Urinary bladder (tissue), 4 donors: ENCODE results near the gene ZIC2. TPM values are rescaled to one million over a fixed set of nuclear protein-coding genes. Genes with fewer than 3 reads are reported as not detected.
"Not testable (repeated sequence)": the region's sequence is repeated elsewhere in the genome, so short reads cannot be mapped to it uniquely, and the experiment has no call there.

Experiments used
- DNase-seq: peaks from one replicate; pipeline ENCODE4 v3.0.0-alpha.2; 2015; ENCODE audit errors: extremely low spot score
- H3K27ac ChIP-seq: one replicate; pipeline ENCODE4 v1.5.1; 2013; ENCODE audit warnings: low read depth, mild to moderate bottlenecking, moderate library complexity
- H3K36me3 ChIP-seq: one replicate; pipeline ENCODE4 v1.6.1; 2013; ENCODE audit warnings: mild to moderate bottlenecking, moderate library complexity; ENCODE audit not compliant: insufficient read depth
- H3K4me1 ChIP-seq: one replicate; pipeline ENCODE4 v1.6.1; 2013; ENCODE audit warnings: mild to moderate bottlenecking, moderate library complexity; ENCODE audit not compliant: insufficient read depth
- H3K4me3 ChIP-seq: one replicate; pipeline ENCODE4 v1.5.1; 2013; ENCODE audit warnings: low read depth, low read length
- WGBS: extraction: QIAGEN DNeasy Blood & Tissue Kit; methylation state at CpG from one replicate; pipeline ENCODE4 v1.1.7; 2013; 5-methylcytosine and 5-hydroxymethylcytosine counted together
- polyA plus RNA-seq: library from polyadenylated mRNA; stranded (reverse); fragments of 200-250 nt; gene quantifications from one replicate; pipeline ENCODE4 v1.2.3, GENCODE V29; 2013
- total RNA-seq: library from RNA; depleted of rRNA; stranded (reverse); fragments of >200 nt; gene quantifications from one replicate; pipeline ENCODE4 v1.2.3, GENCODE V29; 2014
- donor health status: healthy with polysubstance abuse.
- donor health status: healthy.

Gene ZIC2
- 0.11 TPM for total RNA-seq
- not detected for polyA plus RNA-seq

DNA sequence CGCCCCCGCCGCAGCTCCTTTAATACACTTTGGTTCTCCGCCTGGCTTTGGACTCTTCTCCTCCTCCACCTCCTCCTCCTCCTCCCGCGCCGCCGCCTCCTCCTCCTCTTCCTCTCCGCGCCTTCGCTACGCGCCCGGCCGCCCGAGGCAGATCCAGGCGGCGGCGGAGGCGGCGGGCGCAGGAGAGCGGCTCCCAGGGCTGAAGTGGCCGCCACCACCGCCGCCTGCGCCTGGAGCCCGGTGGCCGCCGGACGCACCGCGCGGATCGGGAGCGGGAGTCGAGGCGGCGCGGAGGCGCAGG is at the start of gene ZIC2:
Gene ZIC2 (plus strand): TSS at position 50 of the 301 bp plus-strand sequence. CDS start 281 bp downstream, outside the sequence.
- Histone ChIP-seq H3K4me1 (peaks cover 5% of the 10 kb centered on the region), H3K4me3 (peak within 1 kb of the TSS; percentile 39), H3K27ac (no peak within 1 kb of the TSS), H3K36me3 (no peaks in the 10 kb centered on the region)
- WGBS: under 1% methylated on average over 37 of the region's 41 CpGs
- DNase-seq: no peak

DNA sequence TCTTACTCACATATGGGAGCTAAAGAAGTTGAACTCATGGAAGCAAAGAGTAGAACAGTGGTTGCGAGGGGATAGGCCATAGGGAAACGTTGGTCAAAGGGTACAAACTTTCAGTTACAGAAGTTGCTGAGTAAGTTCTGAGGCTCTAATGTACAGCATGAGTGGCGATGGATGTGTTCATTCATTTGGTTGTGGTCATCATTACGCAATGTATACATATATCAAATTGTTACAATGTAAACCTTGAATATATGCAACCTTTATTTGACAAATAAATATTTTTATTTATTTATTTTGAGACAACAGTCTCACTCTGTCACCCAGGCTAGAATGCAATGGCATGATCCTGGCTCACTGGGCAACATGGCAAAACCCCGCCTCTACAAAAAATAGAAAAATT is 48.7 kb upstream of the ZIC2 start:
- WGBS: 89% methylated on average over 5 of the region's 5 CpGs
- Histone ChIP-seq H3K27ac (no peak overlapping the region), H3K4me1 (no peaks in the 10 kb centered on the region), H3K4me3 (no peak overlapping the region), H3K36me3 (no peaks in the 10 kb centered on the region)
- DNase-seq: no peak

DNA sequence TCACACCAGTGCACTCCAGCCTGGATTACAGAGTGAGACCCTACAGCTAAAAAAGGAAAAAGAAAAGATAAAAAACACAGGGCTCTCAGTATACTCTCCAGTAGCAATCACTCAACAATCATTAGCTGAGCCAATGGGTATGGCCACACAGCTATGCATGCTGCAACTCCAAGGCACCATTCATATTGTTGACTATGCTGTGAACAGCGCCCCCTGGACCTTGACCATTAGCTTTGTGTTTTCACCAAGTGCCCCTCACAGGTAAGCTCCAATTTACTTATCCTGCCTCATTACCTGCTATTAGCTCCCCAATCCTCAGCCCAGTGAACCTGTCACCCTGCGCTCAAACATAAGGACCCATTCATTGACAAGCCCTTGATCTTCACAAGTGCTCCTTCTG is 45.8 kb upstream of the ZIC2 start:
- no peaks in the 10 kb centered on the region for H3K4me1 ChIP-seq
- no peak overlapping the region for H3K4me3 ChIP-seq
- H3K27ac ChIP-seq: no peak overlapping the region
- DNase-seq: no peak
- no peaks in the 10 kb centered on the region for H3K36me3 ChIP-seq
- WGBS: 65% methylated on average over 2 of the region's 2 CpGs

- Histone ChIP-seq H3K36me3 (no peaks in the 10 kb centered on the region), H3K4me1 (no peaks in the 10 kb centered on the region), H3K27ac (no peak overlapping the region), H3K4me3 (no peak overlapping the region)
- WGBS: 24% methylated on average over 7 of the region's 7 CpGs
- no peak for DNase-seq
Observed at GRCh38 chr13:99938635-99939034, 42.9 kb upstream of the ZIC2 start.

DNA sequence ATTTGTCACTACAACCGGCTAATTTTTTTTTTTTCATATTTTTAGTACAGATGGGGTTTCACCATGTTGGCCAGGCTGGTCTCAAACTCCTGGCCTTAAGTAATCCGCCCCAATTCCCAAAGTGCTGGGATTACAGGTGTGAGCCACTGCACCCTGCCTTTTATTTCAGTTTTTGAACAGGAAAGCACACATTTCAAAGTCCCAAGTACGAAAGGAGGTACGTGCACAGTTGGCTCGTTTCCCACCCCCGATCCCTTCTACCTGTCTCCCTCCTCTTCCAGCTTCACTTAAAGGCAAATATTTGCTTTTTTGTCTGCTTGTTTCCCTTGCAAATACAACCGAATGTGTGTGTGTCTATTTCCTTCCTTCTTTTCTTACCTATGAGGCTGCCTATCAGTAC is 40.5 kb upstream of the ZIC2 start:
- no peak for DNase-seq
- H3K36me3 ChIP-seq: no peaks in the 10 kb centered on the region
- H3K4me1 ChIP-seq: no peaks in the 10 kb centered on the region
- H3K4me3 ChIP-seq: no peak overlapping the region
- WGBS: 71% methylated on average over 7 of the region's 7 CpGs
- H3K27ac ChIP-seq: no peak overlapping the region

DNA sequence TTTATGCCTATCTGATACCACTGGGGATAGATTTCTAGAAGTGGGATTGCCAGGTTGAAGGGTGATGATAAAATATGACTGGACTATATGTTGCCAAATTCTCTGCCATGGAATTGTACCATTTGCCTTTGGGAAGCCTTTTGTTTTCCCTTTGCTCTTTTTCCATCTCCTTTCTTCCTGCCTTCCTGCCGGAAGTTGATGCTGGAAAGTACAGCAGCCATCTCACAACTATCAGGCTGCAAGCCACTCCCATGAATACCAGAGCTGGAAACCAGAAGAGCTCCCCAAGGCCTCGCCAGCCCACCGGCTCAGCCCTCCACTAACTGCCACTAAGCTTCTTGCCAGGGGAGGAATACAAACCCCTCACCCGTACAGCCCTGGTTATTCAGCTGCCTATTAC is 39.7 kb upstream of the ZIC2 start:
- no peak for DNase-seq
- Histone ChIP-seq H3K4me3 (no peak overlapping the region), H3K27ac (no peak overlapping the region), H3K36me3 (no peaks in the 10 kb centered on the region), H3K4me1 (no peaks in the 10 kb centered on the region)
- 66% methylated on average over 4 of the region's 4 CpGs for WGBS

DNA sequence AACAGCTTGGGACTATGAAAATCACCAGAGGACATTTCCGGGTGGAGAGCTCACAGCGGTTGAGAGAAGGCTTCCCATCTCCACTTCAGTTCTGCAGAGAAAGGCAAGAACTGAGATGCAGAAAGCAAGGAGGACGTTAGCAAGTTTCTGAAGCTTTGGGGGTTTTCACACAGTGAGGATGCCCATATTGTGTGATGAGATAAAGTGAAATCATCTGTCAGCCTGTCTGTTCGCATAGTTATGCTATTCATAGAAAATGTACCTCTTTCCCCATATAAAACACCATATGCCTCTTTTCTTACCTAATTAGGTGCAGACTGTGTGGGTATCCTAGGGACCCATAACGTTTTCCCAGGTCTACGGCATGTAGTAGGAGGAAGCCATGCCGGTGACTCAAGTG is 37.5 kb upstream of the ZIC2 start:
- Histone ChIP-seq H3K4me3 (no peak overlapping the region), H3K36me3 (no peaks in the 10 kb centered on the region), H3K27ac (no peak overlapping the region), H3K4me1 (no peaks in the 10 kb centered on the region)
- WGBS: 81% methylated on average over 7 of the region's 7 CpGs
- DNase-seq: no peak

DNA sequence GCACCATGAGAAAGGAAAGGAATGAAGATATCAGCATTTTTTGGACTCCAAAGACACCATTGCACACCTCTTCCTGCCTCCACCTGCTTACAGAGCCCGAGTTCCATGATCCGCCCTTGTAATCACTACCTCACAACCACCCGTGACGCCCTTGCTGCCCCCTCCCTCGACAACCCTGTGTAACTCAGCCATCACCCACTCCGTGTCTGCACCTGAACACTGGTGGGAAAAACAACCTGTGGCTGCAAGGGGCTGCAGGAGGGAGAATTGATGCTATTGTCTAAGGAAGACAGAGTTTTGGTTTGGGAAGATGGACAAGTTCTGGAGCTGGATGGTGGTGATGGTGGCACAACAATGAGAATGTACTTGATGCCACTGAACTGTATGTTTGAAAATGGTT is 37.0 kb upstream of the ZIC2 start:
- Histone ChIP-seq H3K4me1 (no peaks in the 10 kb centered on the region), H3K4me3 (no peak overlapping the region), H3K27ac (no peak overlapping the region), H3K36me3 (no peaks in the 10 kb centered on the region)
- DNase-seq: no peak
- 89% methylated on average over 6 of the region's 6 CpGs for WGBS

- H3K27ac ChIP-seq, H3K4me3 ChIP-seq, DNase-seq, H3K36me3 ChIP-seq, H3K4me1 ChIP-seq: not testable (repeated sequence)
- WGBS: 94% methylated on average over 2 of the region's 2 CpGs
Observed at GRCh38 chr13:99945515-99945914, 36.1 kb upstream of the ZIC2 start.

DNA sequence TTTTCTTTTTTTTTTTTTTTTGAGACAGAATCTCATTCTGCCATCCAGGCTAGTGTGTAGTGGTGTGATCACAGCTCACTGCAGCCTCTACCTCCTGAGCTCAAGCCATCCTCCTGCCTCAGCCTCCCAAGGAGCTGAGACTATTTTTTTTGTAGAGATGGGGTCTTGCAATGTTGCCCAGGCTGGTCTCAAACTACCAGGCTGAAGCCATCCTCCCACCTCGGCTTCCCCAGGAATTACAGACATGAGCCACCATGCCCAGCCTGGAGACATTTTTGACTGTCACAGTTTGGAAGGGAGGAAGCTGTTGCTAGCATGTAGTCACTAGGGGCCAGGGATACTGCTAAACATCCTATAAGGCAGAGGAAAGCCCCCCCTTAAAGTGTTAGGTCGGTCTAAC is 33.9 kb upstream of the ZIC2 start:
- WGBS: 82% methylated on average over 2 of the region's 2 CpGs
- no peaks in the 10 kb centered on the region for H3K36me3 ChIP-seq
- no peaks in the 10 kb centered on the region for H3K4me1 ChIP-seq
- H3K4me3 ChIP-seq: no peak overlapping the region
- no peak for DNase-seq
- no peak overlapping the region for H3K27ac ChIP-seq

GRCh38 chr13:99948411-99948810 is 33.2 kb upstream of the ZIC2 start:
- H3K4me1 ChIP-seq: no peaks in the 10 kb centered on the region
- WGBS: 81% methylated on average over 4 of the region's 4 CpGs
- DNase-seq: no peak
- H3K27ac ChIP-seq: no peak overlapping the region
- H3K36me3 ChIP-seq: no peaks in the 10 kb centered on the region
- no peak overlapping the region for H3K4me3 ChIP-seq

- no peak overlapping the region for H3K4me3 ChIP-seq
- no peak overlapping the region for H3K27ac ChIP-seq
- no peaks in the 10 kb centered on the region for H3K4me1 ChIP-seq
- WGBS: 77% methylated on average over 10 of the region's 10 CpGs
- H3K36me3 ChIP-seq: no peaks in the 10 kb centered on the region
- no peak for DNase-seq
Observed at GRCh38 chr13:99948907-99949678, 32.5 kb upstream of the ZIC2 start.

- Histone ChIP-seq H3K4me3 (no peak overlapping the region), H3K27ac (no peak overlapping the region), H3K4me1 (no peaks in the 10 kb centered on the region), H3K36me3 (no peaks in the 10 kb centered on the region)
- WGBS: 56% methylated on average over 8 of the region's 8 CpGs
- DNase-seq: no peak
Observed at GRCh38 chr13:99949679-99950413, 31.7 kb upstream of the ZIC2 start.

DNA sequence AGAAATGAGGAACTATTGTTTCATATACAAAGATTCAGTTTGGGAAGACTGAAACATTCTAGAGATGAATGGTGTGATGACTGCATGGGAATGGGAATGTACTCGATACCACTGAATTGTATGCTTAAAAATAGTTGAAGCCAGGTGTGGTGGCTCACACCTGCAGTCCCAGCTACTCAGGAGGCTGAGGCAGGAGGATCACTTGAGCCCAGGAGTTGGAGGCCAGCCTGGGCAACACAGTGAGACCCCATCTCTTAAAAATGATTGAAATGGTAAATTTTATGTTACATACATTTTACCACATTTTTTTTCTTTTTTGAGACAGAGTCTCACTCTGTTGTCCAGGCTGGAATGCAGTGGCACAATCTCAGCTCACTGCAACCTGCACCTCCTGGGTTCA is 29.9 kb upstream of the ZIC2 start:
- WGBS: 94% methylated on average over 1 of the region's 1 CpG
- DNase-seq, H3K4me1 ChIP-seq, H3K27ac ChIP-seq, H3K4me3 ChIP-seq, H3K36me3 ChIP-seq: not testable (repeated sequence)
